Endothelial cell of umbilical vein (primary cell): ENCODE measurements around the gene PYY. TPM values are rescaled to one million over a fixed set of nuclear protein-coding genes. Genes with fewer than 3 reads are reported as not detected.
"Not testable (repeated sequence)": the region's sequence is repeated elsewhere in the genome, so short reads cannot be mapped to it uniquely, and the experiment has no call there.

Source experiments
- BruUV-seq: library from RNA; stranded (reverse); fragments of 400-500 nt; replicated peaks from 2 replicates; lab custom pipeline; 2021; lab: Mats Ljungman, UMichigan
- CTCF ChIA-PET: fragments of 300-600, 350-600 bp; sonication (Branson Sonifier 250); formaldehyde crosslinking; loops from one replicate; lab custom pipeline; 2021; ENCODE audit warnings: antibody characterized with exemption, inconsistent platforms; lab: Charles Lee
- POLR2A ChIA-PET: fragments of 300-600, 350-600 bp; sonication (Branson Sonifier 250); formaldehyde crosslinking; loops from one replicate; lab custom pipeline; 2021; ENCODE audit warnings: antibody characterized with exemption, inconsistent platforms; lab: Charles Lee
- DNase-seq: peaks from one replicate; pipeline ENCODE4 v3.0.0-alpha.2; 2011; ENCODE audit warnings: low read depth, low spot score
- FAIRE-seq: peaks from 2 replicates; lab custom pipeline; 2011; peaks lifted over from hg19 to GRCh38; lab: Jason Lieb, UNC
- H2AFZ ChIP-seq: 2 replicates; pipeline ENCODE4 v1.6.0; 2012; ENCODE audit warnings: low read depth, low read length, control low read depth, inconsistent platforms
- H3K27ac ChIP-seq: 2 replicates; pipeline ENCODE4 v1.5.1; 2011; ENCODE audit warnings: low read depth, mild to moderate bottlenecking, control low read depth, low read length, moderate library complexity; ENCODE audit not compliant: insufficient read depth
- H3K27me3 ChIP-seq, 2 experiments: 2 replicates each; pipeline versions ENCODE4 v1.6.0 to v1.6.1; 2011; ENCODE audit warnings: low read length in 2 of 2, mixed read lengths in 1 of 2; ENCODE audit not compliant: control insufficient read depth in 2 of 2, insufficient read depth in 2 of 2
- H3K36me3 ChIP-seq, 2 experiments: 2 replicates in 1 of 2; 3 replicates in 1 of 2; pipeline ENCODE4 v1.5.1; 2011; ENCODE audit warnings: low read length in 2 of 2, mild to moderate bottlenecking in 1 of 2, moderate library complexity in 1 of 2; ENCODE audit not compliant: control insufficient read depth in 2 of 2, insufficient read depth in 2 of 2; ENCODE audit errors: extremely low read depth in 1 of 2
- H3K4me1 ChIP-seq: 3 replicates; pipeline ENCODE4 v1.5.1; 2011; ENCODE audit warnings: mild to moderate bottlenecking, low read length; ENCODE audit not compliant: control insufficient read depth, insufficient read depth; ENCODE audit errors: extremely low read depth
- H3K4me2 ChIP-seq: 2 replicates; pipeline ENCODE4 v1.6.1; 2011; ENCODE audit warnings: low read length, control low read depth, mixed read lengths; ENCODE audit not compliant: insufficient read depth
- H3K4me3 ChIP-seq, 3 experiments: fragments of 200-600 bp in 1 of 3; sonication (generic), shearing (Covaris generic) in 1 of 3; replicated peaks in 1 of 3; 2 replicates each; pipeline ENCODE4 v1.5.1; 2011 to 2016; ENCODE audit warnings: control low read depth in 3 of 3, low read length in 3 of 3, mild to moderate bottlenecking in 2 of 3, inconsistent platforms in 1 of 3, low read depth in 1 of 3, moderate library complexity in 1 of 3; ENCODE audit not compliant: insufficient read depth in 1 of 3
- H3K79me2 ChIP-seq: 2 replicates; pipeline ENCODE4 v1.6.0; 2012; ENCODE audit warnings: low read length, inconsistent platforms; ENCODE audit not compliant: control insufficient read depth, insufficient read depth
- H3K9ac ChIP-seq: replicated peaks from 2 replicates; pipeline ENCODE3; 2011; ENCODE audit warnings: low read length, control low read depth; ENCODE audit not compliant: insufficient read depth; ENCODE audit errors: extremely low read depth
- H3K9me1 ChIP-seq: replicated peaks from 3 replicates; pipeline ENCODE4 v1.6.0; 2011; ENCODE audit warnings: mild to moderate bottlenecking, low read length; ENCODE audit not compliant: control insufficient read depth, insufficient read depth; ENCODE audit errors: extremely low read depth
- H3K9me3 ChIP-seq: replicated peaks from 2 replicates; pipeline ENCODE4 v1.5.1; 2012; ENCODE audit warnings: low read length, inconsistent platforms; ENCODE audit not compliant: control insufficient read depth, insufficient read depth
- H4K20me1 ChIP-seq: replicated peaks from 2 replicates; pipeline ENCODE3; 2011; ENCODE audit warnings: mild to moderate bottlenecking, low read length; ENCODE audit not compliant: control insufficient read depth, insufficient read depth; ENCODE audit errors: extremely low read depth
- EZH2 ChIP-seq: IDR thresholded peaks from 2 replicates; pipeline ENCODE4 v1.6.1; 2012; ENCODE audit warnings: borderline replicate concordance, low read depth, mild to moderate bottlenecking, moderate library complexity, low read length, inconsistent platforms; ENCODE audit not compliant: severe bottlenecking
- FOS ChIP-seq: IDR thresholded peaks from 2 replicates; pipeline ENCODE4 v1.6.1; 2011; ENCODE audit warnings: mild to moderate bottlenecking, low read length, moderate library complexity, borderline replicate concordance; ENCODE audit not compliant: insufficient read depth
- GATA2 ChIP-seq: IDR thresholded peaks from 2 replicates; pipeline ENCODE4 v1.7.0; 2011; ENCODE audit warnings: low read depth, mild to moderate bottlenecking, moderate library complexity, mixed read lengths, low read length; ENCODE audit not compliant: insufficient read length, insufficient read depth
- JUN ChIP-seq: IDR thresholded peaks from 2 replicates; pipeline ENCODE4 v1.6.1; 2011; ENCODE audit warnings: borderline replicate concordance, low read depth; ENCODE audit not compliant: insufficient read length, insufficient read depth
- MYC ChIP-seq: IDR thresholded peaks from one replicate; pipeline ENCODE4 v1.6.1; 2011; ENCODE audit warnings: mild to moderate bottlenecking, low read depth, low read length
- POLR2A ChIP-seq: IDR thresholded peaks from 2 replicates; pipeline ENCODE4 v1.6.1; 2012; ENCODE audit warnings: low read depth, mild to moderate bottlenecking, control low read depth, low read length
- POLR2AphosphoS5 ChIP-seq: IDR thresholded peaks from 2 replicates; pipeline ENCODE4 v1.6.1; 2012; ENCODE audit warnings: low read depth, mild to moderate bottlenecking, control low read depth, low read length, moderate library complexity; ENCODE audit not compliant: insufficient read depth
- dilution Hi-C: fragments of 300-500 bp; cut with MboI; formaldehyde crosslinking; loops from one replicate; pipeline ENCODE4 v1.15.0; 2019; ENCODE audit warnings: low sequenced_read_pairs; ENCODE audit not compliant: extremely low pct_ligation_motif_present
- intact Hi-C: fragments of 100-400 bp; cut with micrococcal nuclease; formaldehyde crosslinking; loops from one replicate; pipeline ENCODE4 v1.10.0; 2022
- polyA plus RNA-seq, 4 experiments: library from polyadenylated mRNA; depleted of rRNA in 3 of 4; stranded (reverse) in 3 of 4; unstranded in 1 of 4; fragments of >200 nt; gene quantifications; 2 replicates each; pipeline versions ENCODE4 v1.2.1 to v1.2.3, GENCODE V29; 2011 to 2012; ENCODE audit warnings: missing spikeins in 1 of 4
- total RNA-seq: library from RNA; stranded (reverse); gene quantifications from 2 replicates; pipeline ENCODE4 v1.2.3, GENCODE V29; 2021
- TF ChIP-seq, protein P1 (sequence below), 2 donors: IDR thresholded peaks; 1 replicate in 1 of 2; 2 replicates in 1 of 2; pipeline ENCODE4 v1.5.1; 2011; ENCODE audit warnings: low read length in 2 of 2, mild to moderate bottlenecking in 2 of 2, moderate library complexity in 2 of 2, control low read depth in 1 of 2, inconsistent platforms in 1 of 2, low read depth in 1 of 2; ENCODE audit not compliant: insufficient read depth in 1 of 2; ENCODE audit errors: extremely low read depth in 1 of 2
- TF ChIP-seq, protein P2 (sequence below): IDR thresholded peaks from 2 replicates; pipeline ENCODE4 v1.6.1; 2011; ENCODE audit not compliant: insufficient read depth, insufficient read length

The PYY gene
- total and polyA plus RNA-seq, 2 donors (not counting 3 experiments of a cell fraction or from before 2014, with no cell fraction given), result not detected

DNA sequence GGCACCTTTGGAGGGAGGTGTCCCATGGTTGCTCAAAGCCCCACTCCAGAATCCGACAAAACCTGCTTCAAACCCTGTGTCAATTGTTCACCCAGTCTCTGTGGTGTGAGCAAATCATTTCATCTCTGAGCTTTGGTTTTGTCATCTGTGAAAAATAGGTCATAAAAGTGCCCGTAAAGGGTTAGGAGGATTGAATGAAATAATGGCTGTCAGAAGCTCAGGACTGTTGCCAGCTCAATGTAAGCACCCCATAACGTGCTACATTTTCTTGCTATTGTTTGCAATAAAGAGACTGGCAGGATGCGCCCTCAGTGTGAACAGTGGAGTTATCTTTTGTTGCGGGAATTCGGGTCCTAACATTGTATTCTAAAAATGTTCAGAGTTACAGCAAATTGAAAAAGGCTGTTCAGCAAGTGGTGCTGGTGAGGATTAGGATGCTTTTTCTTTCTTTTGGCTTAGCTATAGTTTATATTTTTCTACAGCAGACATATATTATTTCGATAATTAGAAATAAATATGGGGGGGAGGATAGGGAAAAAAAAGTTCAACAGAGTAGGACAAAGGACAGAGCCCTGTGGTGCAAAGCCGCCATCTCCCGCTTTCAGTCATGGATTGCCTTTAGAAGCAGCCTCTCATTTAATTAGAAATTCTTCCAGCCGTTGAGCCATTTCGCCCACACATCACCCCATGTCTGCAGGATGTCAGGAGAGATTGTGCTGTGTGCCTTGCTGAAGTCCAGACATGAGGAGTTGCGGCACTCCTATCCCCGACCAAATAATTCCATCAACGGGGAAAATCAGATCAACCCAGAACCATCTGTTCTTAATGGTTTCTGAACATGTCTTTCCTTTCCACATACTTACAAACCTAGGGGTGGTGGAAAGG, 20.9 kb upstream of the PYY start:
- no peak overlapping the region for H3K9ac ChIP-seq
- BruUV-seq, result no TSS peak

DNA sequence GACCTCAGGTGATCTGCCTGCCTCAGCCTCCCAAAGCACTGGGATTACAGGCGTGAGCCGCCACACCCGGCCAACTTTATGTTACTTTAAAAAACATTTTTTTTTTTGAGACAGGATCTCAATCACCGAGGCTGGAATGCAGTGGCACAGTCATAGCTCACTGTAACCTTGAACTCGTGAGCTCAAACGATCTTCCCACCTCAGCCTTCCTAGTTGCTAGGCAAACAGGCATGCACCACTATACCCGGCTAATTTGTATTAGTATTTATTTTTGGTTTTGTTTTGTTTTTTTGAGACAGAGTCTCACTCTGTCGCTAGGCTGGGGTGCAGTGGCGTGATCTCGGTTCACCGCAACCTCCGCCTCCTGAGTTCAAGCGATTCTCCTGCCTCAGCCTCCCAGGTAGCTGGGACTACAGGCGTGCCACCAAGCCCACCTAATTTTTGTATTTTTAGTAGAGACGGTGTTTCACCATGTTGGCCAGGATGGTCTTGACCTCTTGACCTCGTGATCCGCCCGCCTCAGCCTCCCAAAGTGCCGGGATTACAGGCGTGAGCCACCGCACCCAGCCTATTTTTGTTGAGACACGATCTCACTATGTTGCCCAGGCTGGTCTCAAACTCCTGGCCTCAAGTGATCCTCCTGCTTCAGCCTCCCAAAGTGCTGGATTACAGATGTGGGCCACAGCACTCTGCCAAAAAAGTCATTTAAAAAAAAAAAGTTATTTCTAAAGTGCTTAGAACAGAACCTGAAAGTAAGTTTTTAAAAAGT, 18.9 kb upstream of the PYY start:
- H3K27me3 ChIP-seq, DNase-seq, H3K36me3 ChIP-seq, H3K9me3 ChIP-seq, H3K4me2 ChIP-seq, H3K27ac ChIP-seq, H3K9me1 ChIP-seq, H3K9ac ChIP-seq, H3K79me2 ChIP-seq, FAIRE-seq, H3K4me1 ChIP-seq, POLR2A ChIA-PET, intact Hi-C loops, BruUV-seq, H3K4me3 ChIP-seq, dilution Hi-C loops, H4K20me1 ChIP-seq, H2AFZ ChIP-seq: not testable (repeated sequence)
- CTCF ChIA-PET, result interaction anchor here (1.1 to 1.2 kb wide), 2 partner anchors 17 to 68 kb away, joined by 3 to 4 read pairs; no protein-coding TSS in a partner anchor

More for the DNA sequence above, 20.9 kb upstream of the PYY start:
- Histone ChIP-seq H3K36me3 (no peaks in the 10 kb centered on the region), H3K9me1 (no peaks in the 10 kb centered on the region), H3K9me3 (no peaks in the 10 kb centered on the region), H3K4me2 (no peak overlapping the region), H3K4me3 (no peak overlapping the region), H4K20me1 (no peaks in the 10 kb centered on the region), H3K27me3 (peaks cover 13% of the 10 kb centered on the region in 2 experiments), H3K27ac (no peak overlapping the region), H2AFZ (no peak overlapping the region), H3K4me1 (no peaks in the 10 kb centered on the region), H3K79me2 (no peaks in the 10 kb centered on the region)
- ChIA-PET CTCF (interaction anchor here (0.9 to 2.8 kb wide), 5 partner anchors 9 to 66 kb away, joined by 3 to 11 read pairs (median 6); no protein-coding TSS in a partner anchor), POLR2A (no interaction called here)
- dilution Hi-C loops (no loop called here), intact Hi-C loops (no loop called here)
- DNase-seq, result no peak
- FAIRE-seq, result no peak
- TF ChIP-seq EZH2, result no peak
- TF ChIP-seq, protein P1, sequence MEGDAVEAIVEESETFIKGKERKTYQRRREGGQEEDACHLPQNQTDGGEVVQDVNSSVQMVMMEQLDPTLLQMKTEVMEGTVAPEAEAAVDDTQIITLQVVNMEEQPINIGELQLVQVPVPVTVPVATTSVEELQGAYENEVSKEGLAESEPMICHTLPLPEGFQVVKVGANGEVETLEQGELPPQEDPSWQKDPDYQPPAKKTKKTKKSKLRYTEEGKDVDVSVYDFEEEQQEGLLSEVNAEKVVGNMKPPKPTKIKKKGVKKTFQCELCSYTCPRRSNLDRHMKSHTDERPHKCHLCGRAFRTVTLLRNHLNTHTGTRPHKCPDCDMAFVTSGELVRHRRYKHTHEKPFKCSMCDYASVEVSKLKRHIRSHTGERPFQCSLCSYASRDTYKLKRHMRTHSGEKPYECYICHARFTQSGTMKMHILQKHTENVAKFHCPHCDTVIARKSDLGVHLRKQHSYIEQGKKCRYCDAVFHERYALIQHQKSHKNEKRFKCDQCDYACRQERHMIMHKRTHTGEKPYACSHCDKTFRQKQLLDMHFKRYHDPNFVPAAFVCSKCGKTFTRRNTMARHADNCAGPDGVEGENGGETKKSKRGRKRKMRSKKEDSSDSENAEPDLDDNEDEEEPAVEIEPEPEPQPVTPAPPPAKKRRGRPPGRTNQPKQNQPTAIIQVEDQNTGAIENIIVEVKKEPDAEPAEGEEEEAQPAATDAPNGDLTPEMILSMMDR (IDR thresholded peaks at IDR 0.05; ENCODE audit: extremely low read depth in 1 of 2, insufficient read depth in 1 of 2, low read depth in 1 of 2, low read length in 2 of 2), result no peak
- TF ChIP-seq, protein P2, sequence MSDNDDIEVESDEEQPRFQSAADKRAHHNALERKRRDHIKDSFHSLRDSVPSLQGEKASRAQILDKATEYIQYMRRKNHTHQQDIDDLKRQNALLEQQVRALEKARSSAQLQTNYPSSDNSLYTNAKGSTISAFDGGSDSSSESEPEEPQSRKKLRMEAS, result no peak
- TF ChIP-seq MYC, result no peak
- TF ChIP-seq GATA2, result no peak
- no peak for TF ChIP-seq POLR2A
- TF ChIP-seq FOS, result no peak
- no peak for TF ChIP-seq JUN
- no peak for TF ChIP-seq POLR2AphosphoS5
